ENCODE results near the gene EML2. TPM values are rescaled to one million over a fixed set of nuclear protein-coding genes. Genes with fewer than 3 reads are reported as not detected.
A peak's percentile ranks its signal among the peaks of the same experiment; 100 is the strongest.

EML2 gene
- total RNA-seq, 1 experiment from 2014 or later: 28.9 TPM

DNA sequence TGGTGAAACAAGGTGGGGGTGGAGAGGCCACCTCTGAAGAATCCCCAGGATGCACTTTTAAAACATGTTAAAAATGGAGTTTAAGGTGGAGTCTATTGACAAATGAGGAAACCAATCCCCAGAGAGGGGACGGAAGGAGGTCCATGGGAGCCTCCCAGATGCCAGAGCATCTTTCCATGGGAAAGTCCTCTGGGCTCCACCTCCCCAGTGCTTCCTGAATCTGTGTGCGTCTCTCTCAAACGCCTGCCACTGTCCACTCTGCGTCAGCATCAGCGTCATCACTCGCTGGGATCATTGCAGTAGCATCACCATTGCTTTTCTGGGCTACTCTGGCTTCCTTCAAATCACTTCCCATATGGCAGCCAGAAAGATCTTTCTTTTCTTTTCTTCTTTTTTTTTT lies 43.4 kb downstream of the EML2 start:
- TF ChIP-seq, protein P1, sequence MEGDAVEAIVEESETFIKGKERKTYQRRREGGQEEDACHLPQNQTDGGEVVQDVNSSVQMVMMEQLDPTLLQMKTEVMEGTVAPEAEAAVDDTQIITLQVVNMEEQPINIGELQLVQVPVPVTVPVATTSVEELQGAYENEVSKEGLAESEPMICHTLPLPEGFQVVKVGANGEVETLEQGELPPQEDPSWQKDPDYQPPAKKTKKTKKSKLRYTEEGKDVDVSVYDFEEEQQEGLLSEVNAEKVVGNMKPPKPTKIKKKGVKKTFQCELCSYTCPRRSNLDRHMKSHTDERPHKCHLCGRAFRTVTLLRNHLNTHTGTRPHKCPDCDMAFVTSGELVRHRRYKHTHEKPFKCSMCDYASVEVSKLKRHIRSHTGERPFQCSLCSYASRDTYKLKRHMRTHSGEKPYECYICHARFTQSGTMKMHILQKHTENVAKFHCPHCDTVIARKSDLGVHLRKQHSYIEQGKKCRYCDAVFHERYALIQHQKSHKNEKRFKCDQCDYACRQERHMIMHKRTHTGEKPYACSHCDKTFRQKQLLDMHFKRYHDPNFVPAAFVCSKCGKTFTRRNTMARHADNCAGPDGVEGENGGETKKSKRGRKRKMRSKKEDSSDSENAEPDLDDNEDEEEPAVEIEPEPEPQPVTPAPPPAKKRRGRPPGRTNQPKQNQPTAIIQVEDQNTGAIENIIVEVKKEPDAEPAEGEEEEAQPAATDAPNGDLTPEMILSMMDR (conservative IDR thresholded peaks at IDR 0.05; ENCODE audit: low read depth, low read length): no peak
- TF ChIP-seq EZH2 (IDR thresholded peaks at IDR 0.05; ENCODE audit: low read length, unreplicated experiment) (no peak), EZH2phosphoT487 (IDR thresholded peaks at IDR 0.05; ENCODE audit: borderline replicate concordance, low read length) (no peak)
- ChIA-PET POLR2A (ENCODE audit: unreplicated experiment) (no interaction called here), CTCF (interaction anchor here (0.6 kb wide), 1 partner anchor 97 kb away, joined by 4 read pairs; no protein-coding TSS in a partner anchor)
- Histone ChIP-seq H3K9ac (ENCODE audit: low read length) (no peak overlapping the region), H3K27ac (ENCODE audit: low read length) (no peak overlapping the region), H3K4me2 (ENCODE audit: low read length) (no peak overlapping the region), H3K9me3 (ENCODE audit: low read length) (no peaks in the 10 kb centered on the region), H4K20me1 (ENCODE audit: low read length) (no peaks in the 10 kb centered on the region), H3K36me3 (ENCODE audit: low read depth, low read length) (no peaks in the 10 kb centered on the region), H2AFZ (ENCODE audit: low read length) (no peak overlapping the region), H3K4me3 (ENCODE audit: low read length) (no peak overlapping the region), H3F3A (ENCODE audit: low read length, unreplicated experiment) (no peaks in the 10 kb centered on the region), H3K79me2 (ENCODE audit: low read length) (no peaks in the 10 kb centered on the region), H3K9me2 (replicated peaks; ENCODE audit: low read length) (no peaks in the 10 kb centered on the region), H3K27me3 (ENCODE audit: low read length) (no peaks in the 10 kb centered on the region), H3K4me1 (ENCODE audit: insufficient read depth, low read length) (peaks cover 23% of the 10 kb centered on the region)
- no peak for DNase-seq
- ATAC-seq: no peak
- intact Hi-C loops (cut with micrococcal nuclease): no loop called here
- no TSS peak for BruUV-seq (replicated peaks)

- H2AFZ ChIP-seq (ENCODE audit: low read length): no peak overlapping the region
- no peak overlapping the region for H3K4me2 ChIP-seq (ENCODE audit: low read length)
- no peak overlapping the region for H3K9ac ChIP-seq (ENCODE audit: low read length)
- POLR2A ChIA-PET (ENCODE audit: unreplicated experiment): no interaction called here
- H4K20me1 ChIP-seq (ENCODE audit: low read length): no peaks in the 10 kb centered on the region
- no peak for TF ChIP-seq EZH2phosphoT487 (IDR thresholded peaks at IDR 0.05; ENCODE audit: borderline replicate concordance, low read length)
- CTCF ChIA-PET: no interaction called here
- no TSS peak for BruUV-seq (replicated peaks)
- intact Hi-C loops (cut with micrococcal nuclease): no loop called here
- no peaks in the 10 kb centered on the region for H3K36me3 ChIP-seq (ENCODE audit: low read depth, low read length)
- H3K27ac ChIP-seq (ENCODE audit: low read length): no peak overlapping the region
- H3K27me3 ChIP-seq (ENCODE audit: low read length): no peaks in the 10 kb centered on the region
- ATAC-seq (no peak), DNase-seq (no peak)
- no peaks in the 10 kb centered on the region for H3F3A ChIP-seq (ENCODE audit: low read length, unreplicated experiment)
- no peaks in the 10 kb centered on the region for H3K79me2 ChIP-seq (ENCODE audit: low read length)
- H3K4me1 ChIP-seq (ENCODE audit: insufficient read depth, low read length): peaks cover 15% of the 10 kb centered on the region
- no peaks in the 10 kb centered on the region for H3K9me3 ChIP-seq (ENCODE audit: low read length)
- H3K4me3 ChIP-seq (ENCODE audit: low read length): no peak overlapping the region
- H3K9me2 ChIP-seq (replicated peaks; ENCODE audit: low read length): no peaks in the 10 kb centered on the region
Observed at GRCh38 chr19:45593520-45593919, 45.7 kb downstream of the EML2 start.

- H3K9me3 ChIP-seq (ENCODE audit: low read length): no peaks in the 10 kb centered on the region
- H3K79me2 ChIP-seq (ENCODE audit: low read length): no peaks in the 10 kb centered on the region
- H3K4me2 ChIP-seq (ENCODE audit: low read length): no peak overlapping the region
- POLR2A ChIA-PET (ENCODE audit: unreplicated experiment): interaction anchor here (0.6 to 0.7 kb wide), 2 partner anchors 8 to 27 kb away, joined by 8 to 13 read pairs; no protein-coding TSS in a partner anchor
- TF ChIP-seq EZH2phosphoT487 (IDR thresholded peaks at IDR 0.05; ENCODE audit: borderline replicate concordance, low read length) (no peak), EZH2 (IDR thresholded peaks at IDR 0.05; ENCODE audit: low read length, unreplicated experiment) (no peak)
- TF ChIP-seq, protein P1 (conservative IDR thresholded peaks at IDR 0.05; ENCODE audit: low read depth, low read length): no peak
- H3K4me1 ChIP-seq (ENCODE audit: insufficient read depth, low read length): peaks cover 8% of the 10 kb centered on the region
- no peaks in the 10 kb centered on the region for H3K9me2 ChIP-seq (replicated peaks; ENCODE audit: low read length)
- H3K4me3 ChIP-seq (ENCODE audit: low read length): no peak overlapping the region
- no TSS peak for BruUV-seq (replicated peaks)
- no peaks in the 10 kb centered on the region for H3F3A ChIP-seq (ENCODE audit: low read length, unreplicated experiment)
- H3K36me3 ChIP-seq (ENCODE audit: low read depth, low read length): no peaks in the 10 kb centered on the region
- CTCF ChIA-PET: no interaction called here
- H2AFZ ChIP-seq (ENCODE audit: low read length): peak overlapping the region; percentile 42; the same call in 1 of the 2 replicates
- H4K20me1 ChIP-seq (ENCODE audit: low read length): no peaks in the 10 kb centered on the region
- ATAC-seq (peak; percentile 66), DNase-seq (peak; percentile 41)
- H3K27me3 ChIP-seq (ENCODE audit: low read length): no peaks in the 10 kb centered on the region
- H3K27ac ChIP-seq (ENCODE audit: low read length): peak overlapping the region; percentile 37; the same call in 1 of the 2 replicates
- no peak overlapping the region for H3K9ac ChIP-seq (ENCODE audit: low read length)
- intact Hi-C loops (cut with micrococcal nuclease): no loop called here
Observed at GRCh38 chr19:45592366-45592765, 46.8 kb downstream of the EML2 start.
